HepG2 (cell line): ENCODE data around the gene PYURF. TPM values are rescaled to one million over a fixed set of nuclear protein-coding genes. Genes with fewer than 3 reads are reported as not detected.

Experiments used
- ATAC-seq: fragments of 200-7000 bp; cut with Tn5 transposase; 3 replicates; pipeline ENCODE4 v1.9.1; 2020; ENCODE audit warnings: mild to moderate bottlenecking, moderate library complexity
- BruUV-seq: library from RNA; stranded (reverse); fragments of 400-500 nt; replicated peaks from 2 replicates; lab custom pipeline; 2021; lab: Mats Ljungman, UMichigan
- CTCF ChIA-PET: fragments of 300-600 bp; formaldehyde crosslinking; extraction: SDS; loops from one replicate; lab custom pipeline; 2021; ENCODE audit warnings: low total read pairs, inconsistent platforms, low intra/inter-chr PET ratio; lab: Yijun Ruan, JAX
- POLR2A ChIA-PET: fragments of 350-600 bp; sonication (Branson Sonifier 250); formaldehyde crosslinking; loops from one replicate; lab custom pipeline; 2020; ENCODE audit warnings: antibody characterized with exemption, inconsistent platforms; lab: Yijun Ruan, JAX
- DNase-seq: peaks from one replicate; pipeline ENCODE4 v3.0.0-alpha.2; 2015; ENCODE audit warnings: low spot score
- FAIRE-seq: peaks from 3 replicates; lab custom pipeline; 2011; peaks lifted over from hg19 to GRCh38; lab: Jason Lieb, UNC
- H2AFZ ChIP-seq: one replicate; pipeline ENCODE4 v1.6.1; 2011; ENCODE audit warnings: low read length, inconsistent platforms
- H3K27ac ChIP-seq: fragments of 300-600 bp; 3 replicates; pipeline ENCODE4 v1.8.0; 2011; ENCODE audit warnings: mixed run types, mild to moderate bottlenecking, mixed read lengths, low read length, inconsistent platforms; ENCODE audit not compliant: insufficient read depth; ENCODE audit errors: extremely low read length
- H3K27me3 ChIP-seq, 2 experiments: fragments of 200-600 bp in 1 of 2; 2 replicates in 1 of 2; 3 replicates in 1 of 2; pipeline versions ENCODE4 v1.6.0 to v1.8.0; 2011; ENCODE audit warnings: low read length in 2 of 2, mild to moderate bottlenecking in 2 of 2, moderate library complexity in 2 of 2, inconsistent platforms in 1 of 2; ENCODE audit not compliant: insufficient read depth in 2 of 2, control insufficient read depth in 1 of 2
- H3K36me3 ChIP-seq, 2 experiments: fragments of 200-600 bp in 1 of 2; replicated peaks in 1 of 2; 2 replicates in 1 of 2; 3 replicates in 1 of 2; pipeline versions ENCODE4 v1.5.1 to v1.8.0; 2011; ENCODE audit warnings: low read length in 2 of 2, inconsistent platforms in 1 of 2; ENCODE audit not compliant: insufficient read depth in 2 of 2, control insufficient read depth in 1 of 2
- H3K4me1 ChIP-seq: 2 replicates; pipeline ENCODE4 v1.5.1; 2012; ENCODE audit warnings: low read length, inconsistent platforms; ENCODE audit not compliant: insufficient read depth
- H3K4me2 ChIP-seq: 2 replicates; pipeline ENCODE4 v1.6.0; 2011; ENCODE audit warnings: low read depth, low read length, inconsistent platforms
- H3K4me3 ChIP-seq, 3 experiments: fragments of 200-600 bp in 1 of 3; sonication (generic), shearing (Covaris generic) in 1 of 3; replicated peaks in 1 of 3; 2 replicates each; pipeline ENCODE4 v1.5.1; 2011 to 2016; ENCODE audit warnings: low read length in 3 of 3, inconsistent platforms in 2 of 3, low read depth in 2 of 3, mild to moderate bottlenecking in 2 of 3, control low read depth in 1 of 3, mixed read lengths in 1 of 3; ENCODE audit not compliant: insufficient read depth in 1 of 3
- H3K79me2 ChIP-seq: one replicate; pipeline ENCODE4 v1.6.1; 2011; ENCODE audit warnings: low read length, inconsistent platforms; ENCODE audit not compliant: insufficient read depth
- H3K9ac ChIP-seq: 2 replicates; pipeline ENCODE4 v1.6.0; 2011; ENCODE audit warnings: mild to moderate bottlenecking, low read depth, low read length, inconsistent platforms; ENCODE audit not compliant: insufficient read depth
- H3K9me3 ChIP-seq: 2 replicates; pipeline ENCODE4 v1.5.1; 2012; ENCODE audit warnings: mild to moderate bottlenecking, low read length
- H4K20me1 ChIP-seq: 2 replicates; pipeline ENCODE4 v1.6.0; 2011; ENCODE audit warnings: inconsistent platforms, mild to moderate bottlenecking, low read length, moderate library complexity; ENCODE audit not compliant: insufficient read depth
- FIP1L1 ChIP-seq: fragments of 200-400 bp; formaldehyde crosslinking; IDR thresholded peaks from 2 replicates; pipeline ENCODE4 v1.6.1; 2018; ENCODE audit warnings: low read depth, mild to moderate bottlenecking, low read length, moderate library complexity, borderline replicate concordance; ENCODE audit not compliant: insufficient read depth
- IRF2 ChIP-seq: IDR thresholded peaks from 2 replicates; pipeline ENCODE4 v1.6.1; 2018; ENCODE audit warnings: missing genetic modification reagents, missing compliant biosample characterization
- MAFK ChIP-seq, 2 experiments: IDR thresholded peaks in 1 of 2; conservative IDR thresholded peaks in 1 of 2; 2 replicates each; pipeline ENCODE4 v1.6.1; 2011; ENCODE audit warnings: improper control_type of control experiment in 2 of 2, low read length in 2 of 2
- MEF2D ChIP-seq: sonication (generic); formaldehyde crosslinking; IDR thresholded peaks from 2 replicates; pipeline ENCODE4 v1.5.1; 2020; ENCODE audit warnings: mild to moderate bottlenecking, missing genetic modification reagents
- NFYB ChIP-seq: sonication (generic); formaldehyde crosslinking; IDR thresholded peaks from 2 replicates; pipeline ENCODE4 v1.4.0; 2020; ENCODE audit warnings: missing genetic modification reagents
- NONO ChIP-seq, 2 experiments: fragments of 450-650 bp in 1 of 2; sonication (generic) in 1 of 2; formaldehyde crosslinking in 1 of 2; IDR thresholded peaks in 1 of 2; conservative IDR thresholded peaks in 1 of 2; 2 replicates each; pipeline versions ENCODE4 v1.6.1 to v1.8.0; 2017 to 2022; ENCODE audit warnings: mild to moderate bottlenecking in 1 of 2, missing genetic modification reagents in 1 of 2, moderate library complexity in 1 of 2
- REXO4 ChIP-seq: sonication (generic); formaldehyde crosslinking; IDR thresholded peaks from 2 replicates; pipeline ENCODE4 v1.8.0; 2022; ENCODE audit warnings: missing genetic modification reagents, mild to moderate bottlenecking, borderline replicate concordance
- SMAD1 ChIP-seq: sonication (generic); formaldehyde crosslinking; IDR thresholded peaks from 2 replicates; pipeline ENCODE4 v1.4.0; 2020; ENCODE audit warnings: missing genetic modification reagents, low read depth, mild to moderate bottlenecking, borderline replicate concordance
- ZNF260 ChIP-seq: sonication (generic); formaldehyde crosslinking; IDR thresholded peaks from 2 replicates; pipeline ENCODE4 v1.4.0; 2020; ENCODE audit warnings: missing genetic modification reagents, low read depth, mild to moderate bottlenecking, borderline replicate concordance
- ZNF644 ChIP-seq: IDR thresholded peaks from 2 replicates; pipeline ENCODE4 v1.6.1; 2016; ENCODE audit warnings: low read depth
- WGBS: methylation state at CpG from one replicate; pipeline ENCODE4 v1.1.6; 2017; ENCODE audit warnings: low lambda C conversion rate; 5-methylcytosine and 5-hydroxymethylcytosine counted together
- in situ Hi-C: cut with HindIII; loops from 2 replicates; pipeline ENCODE4 v1.10.0; 2017; ENCODE audit warnings: low pct_unique_long_range_greater_than_20kb; ENCODE audit not compliant: extremely low pct_ligation_motif_present
- intact Hi-C: fragments of 100-400 bp; cut with micrococcal nuclease; formaldehyde crosslinking; loops from one replicate; pipeline ENCODE4 v1.10.0; 2022; ENCODE audit not compliant: unreplicated experiment
- polyA plus RNA-seq, 8 experiments: library from polyadenylated mRNA; depleted of rRNA in 3 of 8; stranded (reverse) in 7 of 8; unstranded in 1 of 8; fragments of >200 nt; fragmentation: Illumina TruSeq in 4 of 8; extraction: Trizol in 4 of 8; gene quantifications; 2 replicates each; pipeline versions ENCODE4 v1.2.1 to v1.2.3, GENCODE V29; 2011 to 2016; ENCODE audit warnings: low read depth in 4 of 8, missing spikeins in 1 of 8, mixed read lengths in 1 of 8; ENCODE audit not compliant: insufficient read depth in 1 of 8
- total RNA-seq, 5 experiments: library from RNA; depleted of rRNA; stranded (reverse); fragments of >200 nt; fragmentation: Illumina TruSeq; extraction: Trizol; gene quantifications; 2 replicates each; pipeline ENCODE4 v1.2.3, GENCODE V29; 2016; ENCODE audit warnings: low read depth in 1 of 5
- TF ChIP-seq, protein P1 (sequence below): sonication (generic); formaldehyde crosslinking; IDR thresholded peaks from 2 replicates; pipeline ENCODE4 v1.5.1; 2020; ENCODE audit warnings: missing genetic modification reagents, mild to moderate bottlenecking, borderline replicate concordance

Gene PYURF
- total and polyA plus RNA-seq, 2 of the 13 experiments (the other 11 are each of a cell fraction or from before 2014, with no cell fraction given), result 59.9 to 95.2 TPM

DNA sequence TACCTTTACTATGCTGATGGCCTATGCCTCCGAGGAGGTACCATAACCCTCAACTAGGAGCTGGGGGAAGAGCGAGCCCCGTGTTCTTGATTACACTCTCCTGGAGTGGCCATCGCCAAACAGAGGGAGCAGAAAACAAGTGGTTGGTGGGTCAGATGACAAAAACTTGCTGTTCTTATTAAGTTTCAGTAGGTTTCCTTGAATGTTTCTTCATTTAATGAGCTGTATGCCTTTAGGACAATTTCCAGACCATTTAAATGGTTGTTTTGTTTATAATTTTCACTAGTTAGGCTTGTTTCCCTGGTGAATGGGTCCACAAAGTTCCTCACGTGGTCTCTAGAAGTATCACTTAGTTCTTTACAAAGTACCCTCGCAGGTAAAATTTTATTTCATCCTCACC lies 4.7 kb downstream of the PYURF start:
- no peak overlapping the region for H3K27ac ChIP-seq
- no peaks in the 10 kb centered on the region for H4K20me1 ChIP-seq
- no peak overlapping the region for H3K9ac ChIP-seq
- FAIRE-seq (no peak), DNase-seq (no peak), ATAC-seq (no peak)
- no peaks in the 10 kb centered on the region for H3K9me3 ChIP-seq
- intact Hi-C loops, result loop anchor here (5.0 to 10.0 kb wide), 2 partner anchors 412 to 664 kb away; no protein-coding TSS in a partner anchor
- H3K4me2 ChIP-seq, result no peak overlapping the region
- no peaks in the 10 kb centered on the region for H3K27me3 ChIP-seq
- ChIA-PET CTCF (no interaction called here), POLR2A (no interaction called here)
- 93% methylated on average over 6 of the region's 6 CpGs for WGBS
- H3K36me3 ChIP-seq, result peaks cover 2 to 16% of the 10 kb centered on the region in 2 experiments; a peak in 3 of 5 replicates
- H3K4me3 ChIP-seq, result no peak overlapping the region
- no TSS peak for BruUV-seq
- H3K4me1 ChIP-seq, result peaks cover 32% of the 10 kb centered on the region
- in situ Hi-C loops, result loop anchor here (5.0 to 10.0 kb wide), 3 partner anchors 152 to 484 kb away; no protein-coding TSS in a partner anchor
- no peak for TF ChIP-seq REXO4 (CRISPR knock-in tag)
- TF ChIP-seq SMAD1 (CRISPR knock-in tag), result no peak
- no peak for TF ChIP-seq IRF2 (CRISPR knock-in tag)
- no peak for TF ChIP-seq ZNF260
- peaks cover 20% of the 10 kb centered on the region for H3K79me2 ChIP-seq
- H2AFZ ChIP-seq, result no peak overlapping the region

DNA sequence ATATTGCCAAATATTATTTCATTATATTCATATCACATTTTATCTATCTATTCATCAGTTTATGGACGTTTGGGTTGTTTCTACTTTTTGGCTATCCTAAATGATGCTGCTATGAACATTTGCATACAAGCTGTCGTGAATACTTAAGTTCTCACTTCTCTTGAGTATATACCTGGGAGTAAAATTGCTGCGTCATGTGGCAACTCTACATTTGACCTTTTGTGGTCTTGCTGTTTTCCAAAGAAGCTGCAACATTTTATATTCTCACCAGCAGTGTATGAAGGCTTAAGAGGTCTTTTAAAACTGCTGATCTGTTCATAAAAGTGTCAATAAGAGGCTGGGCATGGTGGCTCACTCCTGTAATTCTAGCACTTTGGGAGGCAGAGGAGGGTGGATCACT lies 5.8 kb downstream of the PYURF start:
- no peaks in the 10 kb centered on the region for H3K27me3 ChIP-seq
- DNase-seq (no peak), FAIRE-seq (no peak), ATAC-seq (no peak)
- intact Hi-C loops (loop anchor here (5.0 to 10.0 kb wide), 2 partner anchors 411 to 663 kb away; no protein-coding TSS in a partner anchor), in situ Hi-C loops (loop anchor here (5.0 to 10.0 kb wide), 3 partner anchors 151 to 483 kb away; no protein-coding TSS in a partner anchor)
- peaks cover 32% of the 10 kb centered on the region for H3K4me1 ChIP-seq
- H4K20me1 ChIP-seq, result no peaks in the 10 kb centered on the region
- H3K36me3 ChIP-seq, result peaks cover 2 to 16% of the 10 kb centered on the region in 2 experiments; a peak in 3 of 5 replicates
- ChIA-PET POLR2A (no interaction called here), CTCF (no interaction called here)
- H3K27ac ChIP-seq, result no peak overlapping the region
- H2AFZ ChIP-seq, result no peak overlapping the region
- WGBS, result 70% methylated on average over 3 of the region's 3 CpGs
- no peak overlapping the region for H3K4me2 ChIP-seq
- H3K4me3 ChIP-seq, result no peak overlapping the region
- H3K9me3 ChIP-seq, result no peaks in the 10 kb centered on the region
- TF ChIP-seq FIP1L1 (no peak), MAFK (conservative IDR thresholded peaks at IDR 0.05 in 1 of 2, IDR thresholded peaks at IDR 0.05 in 1 of 2; ENCODE audit: low read length in 2 of 2) (peak in 1 of 2 experiments; percentile 23; a peak in 1 of 4 replicates), ZNF644 (CRISPR knock-in tag) (no peak), NFYB (CRISPR knock-in tag) (no peak), MEF2D (CRISPR knock-in tag) (no peak), NONO (IDR thresholded peaks at IDR 0.05) (no peak), NONO (CRISPR knock-in tag; conservative IDR thresholded peaks at IDR 0.05) (no peak)
- TF ChIP-seq, protein P1, sequence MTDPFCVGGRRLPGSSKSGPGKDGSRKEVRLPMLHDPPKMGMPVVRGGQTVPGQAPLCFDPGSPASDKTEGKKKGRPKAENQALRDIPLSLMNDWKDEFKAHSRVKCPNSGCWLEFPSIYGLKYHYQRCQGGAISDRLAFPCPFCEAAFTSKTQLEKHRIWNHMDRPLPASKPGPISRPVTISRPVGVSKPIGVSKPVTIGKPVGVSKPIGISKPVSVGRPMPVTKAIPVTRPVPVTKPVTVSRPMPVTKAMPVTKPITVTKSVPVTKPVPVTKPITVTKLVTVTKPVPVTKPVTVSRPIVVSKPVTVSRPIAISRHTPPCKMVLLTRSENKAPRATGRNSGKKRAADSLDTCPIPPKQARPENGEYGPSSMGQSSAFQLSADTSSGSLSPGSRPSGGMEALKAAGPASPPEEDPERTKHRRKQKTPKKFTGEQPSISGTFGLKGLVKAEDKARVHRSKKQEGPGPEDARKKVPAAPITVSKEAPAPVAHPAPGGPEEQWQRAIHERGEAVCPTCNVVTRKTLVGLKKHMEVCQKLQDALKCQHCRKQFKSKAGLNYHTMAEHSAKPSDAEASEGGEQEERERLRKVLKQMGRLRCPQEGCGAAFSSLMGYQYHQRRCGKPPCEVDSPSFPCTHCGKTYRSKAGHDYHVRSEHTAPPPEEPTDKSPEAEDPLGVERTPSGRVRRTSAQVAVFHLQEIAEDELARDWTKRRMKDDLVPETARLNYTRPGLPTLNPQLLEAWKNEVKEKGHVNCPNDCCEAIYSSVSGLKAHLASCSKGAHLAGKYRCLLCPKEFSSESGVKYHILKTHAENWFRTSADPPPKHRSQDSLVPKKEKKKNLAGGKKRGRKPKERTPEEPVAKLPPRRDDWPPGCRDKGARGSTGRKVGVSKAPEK (CRISPR knock-in tag), result no peak
- H3K9ac ChIP-seq, result no peak overlapping the region
- BruUV-seq, result no TSS peak
- H3K79me2 ChIP-seq, result peaks cover 14% of the 10 kb centered on the region
